ENCODE results near the gene EXPH5.

EXPH5 gene

DNA sequence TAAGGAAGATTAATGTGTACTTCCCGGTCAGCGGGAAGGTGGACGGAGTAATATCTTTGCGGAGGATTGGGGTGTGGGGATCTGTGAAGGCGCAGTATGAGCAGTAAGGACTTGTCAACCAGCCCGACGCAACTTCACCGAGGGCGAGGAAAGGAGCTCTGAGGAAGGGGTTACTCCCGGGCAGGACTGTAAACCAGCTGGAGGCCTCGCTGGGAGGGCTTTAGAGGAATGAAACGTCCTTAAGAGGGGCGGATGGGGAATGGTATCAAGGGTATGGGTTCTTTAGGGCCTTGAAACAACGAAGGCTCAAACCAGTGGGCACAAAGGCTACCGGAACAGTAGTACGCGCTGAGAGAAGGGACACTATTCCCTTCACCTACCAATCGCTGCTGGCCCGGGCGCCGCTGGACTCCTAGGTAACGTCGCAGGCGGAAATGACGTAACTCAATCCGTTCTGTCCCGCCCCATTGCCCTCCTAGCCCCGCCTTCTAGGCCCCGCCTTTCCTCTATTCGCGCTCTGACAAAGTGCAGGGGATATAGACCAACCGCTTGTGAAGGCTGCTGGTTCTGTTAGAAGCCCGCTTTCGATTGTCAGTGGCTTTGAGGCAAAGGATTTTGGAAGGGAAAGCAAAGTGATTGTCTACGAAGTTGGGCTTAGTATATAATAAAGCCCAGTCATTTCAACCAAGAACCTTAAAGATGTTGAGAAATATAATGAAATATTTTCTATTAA is 126.3 kb downstream of the EXPH5 start, which contains the start of gene C11orf65 (continued):
- TF ChIP-seq ZNF510 (tag by site-specific recombination; IDR thresholded peaks at IDR 0.05; ENCODE audit: insufficient replicate concordance), result no peak
- TF ChIP-seq ZNF37A (tag by site-specific recombination; IDR thresholded peaks at IDR 0.05), result no peak
- TF ChIP-seq ZNF133 (tag by site-specific recombination; IDR thresholded peaks at IDR 0.05), result no peak
- TF ChIP-seq ZNF837 (tag by site-specific recombination; IDR thresholded peaks at IDR 0.05), result no peak
- TF ChIP-seq ZNF324 (tag by site-specific recombination; IDR thresholded peaks at IDR 0.05), result peak; percentile 41; the same call in 1 of the 2 replicates
- no peak for TF ChIP-seq BCL11A (tag by site-specific recombination; IDR thresholded peaks at IDR 0.05; ENCODE audit: low read depth)
- TF ChIP-seq, protein P1, sequence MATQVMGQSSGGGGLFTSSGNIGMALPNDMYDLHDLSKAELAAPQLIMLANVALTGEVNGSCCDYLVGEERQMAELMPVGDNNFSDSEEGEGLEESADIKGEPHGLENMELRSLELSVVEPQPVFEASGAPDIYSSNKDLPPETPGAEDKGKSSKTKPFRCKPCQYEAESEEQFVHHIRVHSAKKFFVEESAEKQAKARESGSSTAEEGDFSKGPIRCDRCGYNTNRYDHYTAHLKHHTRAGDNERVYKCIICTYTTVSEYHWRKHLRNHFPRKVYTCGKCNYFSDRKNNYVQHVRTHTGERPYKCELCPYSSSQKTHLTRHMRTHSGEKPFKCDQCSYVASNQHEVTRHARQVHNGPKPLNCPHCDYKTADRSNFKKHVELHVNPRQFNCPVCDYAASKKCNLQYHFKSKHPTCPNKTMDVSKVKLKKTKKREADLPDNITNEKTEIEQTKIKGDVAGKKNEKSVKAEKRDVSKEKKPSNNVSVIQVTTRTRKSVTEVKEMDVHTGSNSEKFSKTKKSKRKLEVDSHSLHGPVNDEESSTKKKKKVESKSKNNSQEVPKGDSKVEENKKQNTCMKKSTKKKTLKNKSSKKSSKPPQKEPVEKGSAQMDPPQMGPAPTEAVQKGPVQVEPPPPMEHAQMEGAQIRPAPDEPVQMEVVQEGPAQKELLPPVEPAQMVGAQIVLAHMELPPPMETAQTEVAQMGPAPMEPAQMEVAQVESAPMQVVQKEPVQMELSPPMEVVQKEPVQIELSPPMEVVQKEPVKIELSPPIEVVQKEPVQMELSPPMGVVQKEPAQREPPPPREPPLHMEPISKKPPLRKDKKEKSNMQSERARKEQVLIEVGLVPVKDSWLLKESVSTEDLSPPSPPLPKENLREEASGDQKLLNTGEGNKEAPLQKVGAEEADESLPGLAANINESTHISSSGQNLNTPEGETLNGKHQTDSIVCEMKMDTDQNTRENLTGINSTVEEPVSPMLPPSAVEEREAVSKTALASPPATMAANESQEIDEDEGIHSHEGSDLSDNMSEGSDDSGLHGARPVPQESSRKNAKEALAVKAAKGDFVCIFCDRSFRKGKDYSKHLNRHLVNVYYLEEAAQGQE (tag by site-specific recombination; IDR thresholded peaks at IDR 0.05), result no peak
- TF ChIP-seq, protein P2, sequence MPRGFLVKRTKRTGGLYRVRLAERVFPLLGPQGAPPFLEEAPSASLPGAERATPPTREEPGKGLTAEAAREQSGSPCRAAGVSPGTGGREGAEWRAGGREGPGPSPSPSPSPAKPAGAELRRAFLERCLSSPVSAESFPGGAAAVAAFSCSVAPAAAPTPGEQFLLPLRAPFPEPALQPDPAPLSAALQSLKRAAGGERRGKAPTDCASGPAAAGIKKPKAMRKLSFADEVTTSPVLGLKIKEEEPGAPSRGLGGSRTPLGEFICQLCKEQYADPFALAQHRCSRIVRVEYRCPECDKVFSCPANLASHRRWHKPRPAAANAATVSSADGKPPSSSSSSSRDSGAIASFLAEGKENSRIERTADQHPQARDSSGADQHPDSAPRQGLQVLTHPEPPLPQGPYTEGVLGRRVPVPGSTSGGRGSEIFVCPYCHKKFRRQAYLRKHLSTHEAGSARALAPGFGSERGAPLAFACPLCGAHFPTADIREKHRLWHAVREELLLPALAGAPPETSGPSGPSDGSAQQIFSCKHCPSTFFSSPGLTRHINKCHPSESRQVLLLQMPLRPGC (tag by site-specific recombination; IDR thresholded peaks at IDR 0.05), result 0 out of 2 replicates have a peak, but pooled peaks have one; percentile 44
- peak; percentile 35; the same call in 1 of the 2 replicates for TF ChIP-seq IKZF3 (tag by site-specific recombination; IDR thresholded peaks at IDR 0.05)
- no peak for TF ChIP-seq EGR2 (tag by site-specific recombination; IDR thresholded peaks at IDR 0.05; ENCODE audit: low read depth)
- no peak for TF ChIP-seq SCRT2 (tag by site-specific recombination; IDR thresholded peaks at IDR 0.05)
- TF ChIP-seq, protein P3, sequence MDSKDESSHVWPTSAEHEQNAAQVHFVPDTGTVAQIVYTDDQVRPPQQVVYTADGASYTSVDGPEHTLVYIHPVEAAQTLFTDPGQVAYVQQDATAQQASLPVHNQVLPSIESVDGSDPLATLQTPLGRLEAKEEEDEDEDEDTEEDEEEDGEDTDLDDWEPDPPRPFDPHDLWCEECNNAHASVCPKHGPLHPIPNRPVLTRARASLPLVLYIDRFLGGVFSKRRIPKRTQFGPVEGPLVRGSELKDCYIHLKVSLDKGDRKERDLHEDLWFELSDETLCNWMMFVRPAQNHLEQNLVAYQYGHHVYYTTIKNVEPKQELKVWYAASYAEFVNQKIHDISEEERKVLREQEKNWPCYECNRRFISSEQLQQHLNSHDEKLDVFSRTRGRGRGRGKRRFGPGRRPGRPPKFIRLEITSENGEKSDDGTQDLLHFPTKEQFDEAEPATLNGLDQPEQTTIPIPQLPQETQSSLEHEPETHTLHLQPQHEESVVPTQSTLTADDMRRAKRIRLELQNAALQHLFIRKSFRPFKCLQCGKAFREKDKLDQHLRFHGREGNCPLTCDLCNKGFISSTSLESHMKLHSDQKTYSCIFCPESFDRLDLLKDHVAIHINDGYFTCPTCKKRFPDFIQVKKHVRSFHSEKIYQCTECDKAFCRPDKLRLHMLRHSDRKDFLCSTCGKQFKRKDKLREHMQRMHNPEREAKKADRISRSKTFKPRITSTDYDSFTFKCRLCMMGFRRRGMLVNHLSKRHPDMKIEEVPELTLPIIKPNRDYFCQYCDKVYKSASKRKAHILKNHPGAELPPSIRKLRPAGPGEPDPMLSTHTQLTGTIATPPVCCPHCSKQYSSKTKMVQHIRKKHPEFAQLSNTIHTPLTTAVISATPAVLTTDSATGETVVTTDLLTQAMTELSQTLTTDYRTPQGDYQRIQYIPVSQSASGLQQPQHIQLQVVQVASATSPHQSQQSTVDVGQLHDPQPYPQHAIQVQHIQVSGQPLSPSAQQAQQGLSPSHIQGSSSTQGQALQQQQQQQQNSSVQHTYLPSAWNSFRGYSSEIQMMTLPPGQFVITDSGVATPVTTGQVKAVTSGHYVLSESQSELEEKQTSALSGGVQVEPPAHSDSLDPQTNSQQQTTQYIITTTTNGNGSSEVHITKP (tag by site-specific recombination; IDR thresholded peaks at IDR 0.05), result peak; percentile 79
- no peak for TF ChIP-seq ZNF16 (tag by site-specific recombination; IDR thresholded peaks at IDR 0.05; ENCODE audit: low read depth)
- TF ChIP-seq ZNF112 (tag by site-specific recombination; IDR thresholded peaks at IDR 0.05), result no peak
- TF ChIP-seq KLF16 (tag by site-specific recombination; IDR thresholded peaks at IDR 0.05), result no peak
- TF ChIP-seq BCL11B (tag by site-specific recombination; IDR thresholded peaks at IDR 0.05; ENCODE audit: low read depth), result no peak
- TF ChIP-seq, protein P4, sequence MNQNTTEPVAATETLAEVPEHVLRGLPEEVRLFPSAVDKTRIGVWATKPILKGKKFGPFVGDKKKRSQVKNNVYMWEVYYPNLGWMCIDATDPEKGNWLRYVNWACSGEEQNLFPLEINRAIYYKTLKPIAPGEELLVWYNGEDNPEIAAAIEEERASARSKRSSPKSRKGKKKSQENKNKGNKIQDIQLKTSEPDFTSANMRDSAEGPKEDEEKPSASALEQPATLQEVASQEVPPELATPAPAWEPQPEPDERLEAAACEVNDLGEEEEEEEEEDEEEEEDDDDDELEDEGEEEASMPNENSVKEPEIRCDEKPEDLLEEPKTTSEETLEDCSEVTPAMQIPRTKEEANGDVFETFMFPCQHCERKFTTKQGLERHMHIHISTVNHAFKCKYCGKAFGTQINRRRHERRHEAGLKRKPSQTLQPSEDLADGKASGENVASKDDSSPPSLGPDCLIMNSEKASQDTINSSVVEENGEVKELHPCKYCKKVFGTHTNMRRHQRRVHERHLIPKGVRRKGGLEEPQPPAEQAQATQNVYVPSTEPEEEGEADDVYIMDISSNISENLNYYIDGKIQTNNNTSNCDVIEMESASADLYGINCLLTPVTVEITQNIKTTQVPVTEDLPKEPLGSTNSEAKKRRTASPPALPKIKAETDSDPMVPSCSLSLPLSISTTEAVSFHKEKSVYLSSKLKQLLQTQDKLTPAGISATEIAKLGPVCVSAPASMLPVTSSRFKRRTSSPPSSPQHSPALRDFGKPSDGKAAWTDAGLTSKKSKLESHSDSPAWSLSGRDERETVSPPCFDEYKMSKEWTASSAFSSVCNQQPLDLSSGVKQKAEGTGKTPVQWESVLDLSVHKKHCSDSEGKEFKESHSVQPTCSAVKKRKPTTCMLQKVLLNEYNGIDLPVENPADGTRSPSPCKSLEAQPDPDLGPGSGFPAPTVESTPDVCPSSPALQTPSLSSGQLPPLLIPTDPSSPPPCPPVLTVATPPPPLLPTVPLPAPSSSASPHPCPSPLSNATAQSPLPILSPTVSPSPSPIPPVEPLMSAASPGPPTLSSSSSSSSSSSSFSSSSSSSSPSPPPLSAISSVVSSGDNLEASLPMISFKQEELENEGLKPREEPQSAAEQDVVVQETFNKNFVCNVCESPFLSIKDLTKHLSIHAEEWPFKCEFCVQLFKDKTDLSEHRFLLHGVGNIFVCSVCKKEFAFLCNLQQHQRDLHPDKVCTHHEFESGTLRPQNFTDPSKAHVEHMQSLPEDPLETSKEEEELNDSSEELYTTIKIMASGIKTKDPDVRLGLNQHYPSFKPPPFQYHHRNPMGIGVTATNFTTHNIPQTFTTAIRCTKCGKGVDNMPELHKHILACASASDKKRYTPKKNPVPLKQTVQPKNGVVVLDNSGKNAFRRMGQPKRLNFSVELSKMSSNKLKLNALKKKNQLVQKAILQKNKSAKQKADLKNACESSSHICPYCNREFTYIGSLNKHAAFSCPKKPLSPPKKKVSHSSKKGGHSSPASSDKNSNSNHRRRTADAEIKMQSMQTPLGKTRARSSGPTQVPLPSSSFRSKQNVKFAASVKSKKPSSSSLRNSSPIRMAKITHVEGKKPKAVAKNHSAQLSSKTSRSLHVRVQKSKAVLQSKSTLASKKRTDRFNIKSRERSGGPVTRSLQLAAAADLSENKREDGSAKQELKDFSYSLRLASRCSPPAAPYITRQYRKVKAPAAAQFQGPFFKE (tag by site-specific recombination; IDR thresholded peaks at IDR 0.05; ENCODE audit: borderline replicate concordance), result no peak
- peak; percentile 87 for TF ChIP-seq ZNF629 (tag by site-specific recombination; IDR thresholded peaks at IDR 0.05)
- TF ChIP-seq, protein P5, sequence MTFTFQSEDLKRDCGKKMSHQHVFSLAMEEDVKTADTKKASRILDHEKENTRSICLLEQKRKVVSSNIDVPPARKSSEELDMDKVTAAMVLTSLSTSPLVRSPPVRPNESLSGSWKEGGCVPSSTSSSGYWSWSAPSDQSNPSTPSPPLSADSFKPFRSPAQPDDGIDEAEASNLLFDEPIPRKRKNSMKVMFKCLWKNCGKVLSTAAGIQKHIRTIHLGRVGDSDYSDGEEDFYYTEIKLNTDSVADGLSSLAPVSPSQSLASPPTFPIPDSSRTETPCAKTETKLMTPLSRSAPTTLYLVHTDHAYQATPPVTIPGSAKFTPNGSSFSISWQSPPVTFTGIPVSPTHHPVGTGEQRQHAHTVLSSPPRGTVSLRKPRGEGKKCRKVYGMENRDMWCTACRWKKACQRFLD (tag by site-specific recombination; IDR thresholded peaks at IDR 0.05), result no peak
- 0 out of 2 replicates have a peak, but pooled peaks have one; percentile 39 for TF ChIP-seq ZEB2 (tag by site-specific recombination; IDR thresholded peaks at IDR 0.05)
- TF ChIP-seq SP2 (tag by site-specific recombination; IDR thresholded peaks at IDR 0.05), result peak; percentile 92
